Measurements from ENCODE around the gene ZNF341. TPM values are rescaled to one million over a fixed set of nuclear protein-coding genes. Genes with fewer than 3 reads are reported as not detected.

Gene ZNF341
- polyA plus RNA-seq, 1 donor (not counting 4 experiments of a cell fraction or from before 2014, with no cell fraction given) = 1.7 TPM

DNA sequence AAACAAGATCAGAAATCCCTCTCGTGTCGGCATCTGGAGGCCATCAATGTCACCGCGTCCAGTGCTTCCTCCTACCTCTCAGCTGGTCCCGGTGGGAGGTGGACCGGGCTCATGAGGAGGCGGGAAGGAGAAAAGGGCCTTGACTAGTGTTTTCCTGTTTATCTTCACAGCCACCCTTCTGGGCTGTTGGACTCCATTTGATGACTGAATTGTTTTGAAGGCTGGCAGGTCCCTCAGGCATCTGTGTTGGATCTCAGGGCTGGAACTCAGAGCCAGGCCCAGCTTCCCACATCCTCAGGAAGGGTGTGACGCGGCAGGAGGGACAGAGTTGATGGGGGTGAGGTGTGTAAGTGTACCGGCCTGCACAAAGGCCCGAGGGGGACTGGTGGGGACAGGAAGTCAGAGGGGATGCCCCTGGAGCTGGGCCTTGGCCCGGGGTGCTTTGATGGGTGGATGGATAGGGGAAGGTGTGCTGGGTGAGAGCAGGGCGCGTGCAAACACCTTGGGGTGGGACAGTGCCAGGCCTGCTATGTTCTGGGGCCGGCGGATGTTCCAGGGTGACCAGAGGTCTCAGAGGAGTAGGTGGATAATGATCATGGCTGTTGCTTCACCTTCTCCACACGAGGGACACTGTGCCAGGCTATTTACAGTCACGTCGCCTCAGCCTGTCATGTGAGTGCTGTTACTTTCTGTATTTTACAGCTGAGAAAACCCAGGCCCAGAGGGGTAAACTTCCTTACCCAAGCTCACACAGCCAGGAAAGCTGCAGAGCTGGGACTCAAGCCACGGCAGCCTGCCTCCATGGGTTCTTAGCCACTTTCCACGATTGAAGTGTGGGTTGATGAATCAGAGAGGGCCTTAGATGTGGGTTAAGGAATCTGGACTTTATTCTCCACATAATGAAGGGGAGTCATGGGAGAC is 61.5 kb downstream of the ZNF341 start:
- no peak overlapping the region for H3K27ac ChIP-seq (ENCODE audit: control insufficient read depth, insufficient read depth, low read length)
- FAIRE-seq = no peak
- DNase-seq (ENCODE audit: low read depth, low spot score) = no peak
- H3K36me3 ChIP-seq (ENCODE audit: control insufficient read depth in 2 of 2, extremely low read depth in 1 of 2, insufficient read depth in 2 of 2, low read length in 2 of 2) = peaks cover 0 to 1% of the 10 kb centered on the region in 2 experiments
- H3K9me1 ChIP-seq (ENCODE audit: control insufficient read depth, extremely low read depth, insufficient read depth, low read length) = no peaks in the 10 kb centered on the region
- TF ChIP-seq, protein P1, sequence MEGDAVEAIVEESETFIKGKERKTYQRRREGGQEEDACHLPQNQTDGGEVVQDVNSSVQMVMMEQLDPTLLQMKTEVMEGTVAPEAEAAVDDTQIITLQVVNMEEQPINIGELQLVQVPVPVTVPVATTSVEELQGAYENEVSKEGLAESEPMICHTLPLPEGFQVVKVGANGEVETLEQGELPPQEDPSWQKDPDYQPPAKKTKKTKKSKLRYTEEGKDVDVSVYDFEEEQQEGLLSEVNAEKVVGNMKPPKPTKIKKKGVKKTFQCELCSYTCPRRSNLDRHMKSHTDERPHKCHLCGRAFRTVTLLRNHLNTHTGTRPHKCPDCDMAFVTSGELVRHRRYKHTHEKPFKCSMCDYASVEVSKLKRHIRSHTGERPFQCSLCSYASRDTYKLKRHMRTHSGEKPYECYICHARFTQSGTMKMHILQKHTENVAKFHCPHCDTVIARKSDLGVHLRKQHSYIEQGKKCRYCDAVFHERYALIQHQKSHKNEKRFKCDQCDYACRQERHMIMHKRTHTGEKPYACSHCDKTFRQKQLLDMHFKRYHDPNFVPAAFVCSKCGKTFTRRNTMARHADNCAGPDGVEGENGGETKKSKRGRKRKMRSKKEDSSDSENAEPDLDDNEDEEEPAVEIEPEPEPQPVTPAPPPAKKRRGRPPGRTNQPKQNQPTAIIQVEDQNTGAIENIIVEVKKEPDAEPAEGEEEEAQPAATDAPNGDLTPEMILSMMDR (optimal IDR thresholded peaks at IDR 0.05 in 1 of 3, IDR thresholded peaks at IDR 0.05 in 1 of 3, conservative IDR thresholded peaks at IDR 0.05 in 1 of 3; ENCODE audit: extremely low read depth in 1 of 3, insufficient read depth in 2 of 3, low read length in 3 of 3) = no peak
- TF ChIP-seq EZH2 (IDR thresholded peaks at IDR 0.05; ENCODE audit: low read length) = no peak
- no peak overlapping the region for H3K4me3 ChIP-seq (ENCODE audit: control insufficient read depth in 2 of 3, extremely low read depth in 1 of 3, insufficient read depth in 2 of 3, low read depth in 1 of 3, low read length in 3 of 3)
- H4K20me1 ChIP-seq (ENCODE audit: control insufficient read depth, extremely low read depth, insufficient read depth, low read length) = no peaks in the 10 kb centered on the region
- peaks cover 40% of the 10 kb centered on the region for H3K4me1 ChIP-seq (ENCODE audit: control insufficient read depth, extremely low read depth, insufficient read depth, low read length)
- dilution Hi-C loops (cut with MboI; ENCODE audit: extremely low pct_ligation_motif_present, low sequenced_read_pairs) = no loop called here
- no peaks in the 10 kb centered on the region for H3K9me3 ChIP-seq (ENCODE audit: control insufficient read depth, low read depth, low read length)
- H3K27me3 ChIP-seq (ENCODE audit: control insufficient read depth, extremely low read depth, insufficient read depth, low read length) = no peaks in the 10 kb centered on the region
- no peak overlapping the region for H3K4me2 ChIP-seq (ENCODE audit: control insufficient read depth, extremely low read depth, insufficient read depth, low read depth, low read length)
- H3K79me2 ChIP-seq (ENCODE audit: control insufficient read depth, insufficient read depth, low read length) = no peaks in the 10 kb centered on the region
- no peak overlapping the region for H3K9ac ChIP-seq (ENCODE audit: control insufficient read depth, extremely low read depth, insufficient read depth, low read length)
- H2AFZ ChIP-seq (ENCODE audit: control insufficient read depth, low read length) = no peak overlapping the region

DNA sequence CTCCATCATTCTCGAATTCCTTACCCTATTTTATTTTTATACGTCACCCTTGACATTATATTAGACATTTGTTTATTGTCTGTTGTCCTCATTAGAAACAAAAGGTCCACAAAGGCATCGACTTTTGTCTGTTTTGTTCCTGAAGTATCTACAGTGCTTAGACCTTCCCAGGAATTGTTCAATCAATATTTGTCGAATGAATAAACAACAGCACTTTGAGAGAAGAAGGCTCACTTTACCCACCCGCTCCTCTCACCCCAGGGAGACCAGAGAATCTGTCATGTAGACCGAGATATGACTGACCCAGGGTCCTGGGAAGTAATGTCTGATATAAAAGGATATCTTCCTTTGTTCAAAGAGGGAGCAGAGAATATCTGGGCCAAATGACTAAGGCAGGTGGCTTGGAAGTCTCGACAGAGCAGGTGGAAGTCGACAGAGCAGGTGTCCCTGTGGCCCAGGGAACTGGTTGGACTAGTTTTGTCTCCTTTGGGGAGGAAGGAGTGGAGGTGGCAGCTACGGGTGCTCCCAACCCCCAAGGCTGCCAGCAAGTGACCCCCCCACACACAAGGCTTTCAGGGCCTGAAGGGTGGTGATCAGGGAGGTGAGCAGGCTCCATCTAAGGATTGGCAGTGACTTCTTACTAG is 64.6 kb downstream of the ZNF341 start:
- Histone ChIP-seq H2AFZ (ENCODE audit: control insufficient read depth, low read length) (no peak overlapping the region), H3K9me1 (ENCODE audit: control insufficient read depth, extremely low read depth, insufficient read depth, low read length) (no peaks in the 10 kb centered on the region), H3K36me3 (ENCODE audit: control insufficient read depth in 2 of 2, extremely low read depth in 1 of 2, insufficient read depth in 2 of 2, low read length in 2 of 2) (peaks cover 0 to under 1% of the 10 kb centered on the region in 2 experiments), H3K4me1 (ENCODE audit: control insufficient read depth, extremely low read depth, insufficient read depth, low read length) (peaks cover 20% of the 10 kb centered on the region), H3K27ac (ENCODE audit: control insufficient read depth, insufficient read depth, low read length) (no peak overlapping the region), H3K9me3 (ENCODE audit: control insufficient read depth, low read depth, low read length) (no peaks in the 10 kb centered on the region), H3K4me2 (ENCODE audit: control insufficient read depth, extremely low read depth, insufficient read depth, low read depth, low read length) (no peak overlapping the region), H3K27me3 (ENCODE audit: control insufficient read depth, extremely low read depth, insufficient read depth, low read length) (no peaks in the 10 kb centered on the region), H4K20me1 (ENCODE audit: control insufficient read depth, extremely low read depth, insufficient read depth, low read length) (no peaks in the 10 kb centered on the region), H3K4me3 (ENCODE audit: control insufficient read depth in 2 of 3, extremely low read depth in 1 of 3, insufficient read depth in 2 of 3, low read depth in 1 of 3, low read length in 3 of 3) (no peak overlapping the region), H3K9ac (ENCODE audit: control insufficient read depth, extremely low read depth, insufficient read depth, low read length) (no peak overlapping the region), H3K79me2 (ENCODE audit: control insufficient read depth, insufficient read depth, low read length) (no peaks in the 10 kb centered on the region)
- FAIRE-seq (no peak), DNase-seq (ENCODE audit: low read depth, low spot score) (no peak)
- TF ChIP-seq EZH2 (IDR thresholded peaks at IDR 0.05; ENCODE audit: low read length) = no peak
- TF ChIP-seq, protein P1 (optimal IDR thresholded peaks at IDR 0.05 in 1 of 3, IDR thresholded peaks at IDR 0.05 in 1 of 3, conservative IDR thresholded peaks at IDR 0.05 in 1 of 3; ENCODE audit: extremely low read depth in 1 of 3, insufficient read depth in 2 of 3, low read length in 3 of 3) = no peak
- dilution Hi-C loops (cut with MboI; ENCODE audit: extremely low pct_ligation_motif_present, low sequenced_read_pairs) = no loop called here

All from keratinocyte (primary cell).